IPS-18c (cell line): ENCODE measurements around the gene AKNA.

Source experiments
- H3K4me3 ChIP-seq: 2 replicates; pipeline ENCODE4 v1.7.0; 2013; ENCODE audit warnings: low read depth, mild to moderate bottlenecking, low read length, moderate library complexity; ENCODE audit not compliant: insufficient read depth
- H3K9me3 ChIP-seq: one replicate; pipeline ENCODE4 v1.6.1; 2013; ENCODE audit warnings: mild to moderate bottlenecking, low read length, moderate library complexity; ENCODE audit not compliant: control insufficient read depth, insufficient read depth

The AKNA gene

DNA sequence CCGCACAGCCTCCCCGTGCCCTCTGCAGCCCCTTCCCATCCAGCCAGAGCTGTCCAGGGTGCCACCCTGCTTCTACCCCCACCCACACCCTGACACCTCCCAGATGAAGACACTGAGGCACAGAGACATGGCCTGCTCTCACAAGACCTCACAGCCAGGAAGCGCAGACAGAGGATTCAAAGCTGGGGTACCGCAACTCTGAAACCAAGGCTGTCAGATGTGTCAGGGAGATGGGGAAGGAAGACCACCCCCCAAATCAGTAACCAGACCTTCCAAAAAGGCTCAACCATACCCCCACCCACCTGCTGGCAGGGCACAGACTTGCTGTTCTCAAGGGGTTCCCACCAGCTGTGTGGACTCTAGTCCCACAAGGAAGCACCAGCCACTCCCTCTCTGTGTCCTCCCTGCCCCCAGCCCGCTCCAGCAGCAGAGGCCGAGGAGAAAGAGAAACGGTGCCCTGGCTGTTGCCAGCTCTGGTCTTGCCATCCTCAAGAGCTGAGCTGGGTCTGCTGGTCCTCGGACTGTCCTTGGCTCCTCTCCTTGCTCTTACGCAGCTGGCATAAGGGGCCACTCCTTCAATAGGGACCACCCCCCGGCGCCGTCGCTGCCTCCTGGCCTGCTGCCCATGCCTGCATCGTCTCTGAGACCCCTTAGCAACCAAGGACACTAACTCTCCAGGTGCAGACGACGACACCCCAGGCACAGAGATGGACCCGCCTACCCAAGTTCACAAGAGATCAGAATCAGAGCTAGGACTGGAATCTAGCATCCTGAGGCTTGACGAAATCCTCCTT is 699 bp downstream of the AKNA start:
- Histone ChIP-seq H3K9me3 (no peaks in the 10 kb centered on the region), H3K4me3 (no peak overlapping the region)

DNA sequence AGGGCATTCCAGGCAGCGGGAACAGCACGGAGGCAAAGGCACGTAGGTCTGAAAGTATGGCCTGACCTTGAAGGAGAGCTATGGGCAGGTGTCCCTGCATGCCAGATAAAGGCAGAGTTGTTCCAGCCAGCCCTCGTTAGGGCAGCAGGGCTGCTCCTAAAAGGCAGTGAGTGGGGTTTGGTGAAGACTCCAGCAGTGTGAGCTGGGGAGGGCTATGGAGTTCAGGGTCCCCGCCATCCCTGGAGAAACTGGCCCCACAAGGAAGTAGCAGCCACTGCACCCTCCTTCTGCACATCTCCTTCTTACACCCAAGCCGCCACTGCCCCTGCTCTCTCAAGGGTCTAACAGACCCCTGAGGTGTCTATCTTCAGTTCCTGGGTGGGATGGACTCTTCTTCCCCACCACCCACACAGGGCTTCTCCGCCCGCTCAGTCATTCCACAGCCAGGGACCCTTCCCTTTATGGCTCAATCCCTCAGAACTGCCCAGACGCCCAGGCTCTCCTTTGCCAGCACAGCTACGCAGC is 1.4 kb downstream of the AKNA start:
- Histone ChIP-seq H3K9me3 (no peaks in the 10 kb centered on the region), H3K4me3 (no peak overlapping the region)

DNA sequence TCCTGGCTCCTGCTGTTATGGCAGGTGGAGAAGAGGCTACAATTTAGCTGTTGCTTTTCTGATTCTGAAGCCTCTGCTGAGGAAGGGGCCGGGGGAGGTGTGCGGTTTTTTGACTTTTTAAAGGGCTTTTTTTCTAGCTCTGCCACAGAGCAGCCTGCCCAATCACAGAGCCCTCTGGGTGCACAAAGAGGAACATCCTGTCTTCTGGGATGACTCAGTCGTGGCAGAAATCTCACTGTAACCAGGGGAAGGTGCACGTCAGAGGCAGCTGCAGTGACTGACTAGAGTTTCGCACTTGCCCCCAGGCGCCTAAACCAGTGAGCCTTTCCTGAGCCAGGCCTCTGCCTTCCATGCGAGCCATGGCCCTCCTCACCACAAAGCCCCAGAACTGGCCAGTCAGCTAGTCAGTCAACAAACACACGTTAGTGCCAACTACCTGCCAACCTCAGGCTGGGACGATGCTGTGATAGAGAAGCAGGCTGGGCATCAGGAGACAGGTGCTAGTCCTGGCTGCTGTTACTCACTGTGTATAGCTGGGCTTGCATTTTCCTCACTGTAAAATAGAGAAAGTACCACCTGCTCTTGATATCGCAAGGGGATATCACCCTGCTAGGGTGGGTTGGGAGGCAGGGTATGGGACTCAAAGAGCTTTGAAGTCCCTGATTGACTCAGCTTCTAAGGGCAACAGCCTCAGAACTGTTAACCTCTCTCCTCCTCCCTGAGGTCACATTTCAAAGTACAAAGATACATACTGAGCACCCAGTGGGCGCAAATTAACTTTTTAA is 2.2 kb downstream of the AKNA start:
- no peak overlapping the region for H3K4me3 ChIP-seq
- H3K9me3 ChIP-seq: no peaks in the 10 kb centered on the region

DNA sequence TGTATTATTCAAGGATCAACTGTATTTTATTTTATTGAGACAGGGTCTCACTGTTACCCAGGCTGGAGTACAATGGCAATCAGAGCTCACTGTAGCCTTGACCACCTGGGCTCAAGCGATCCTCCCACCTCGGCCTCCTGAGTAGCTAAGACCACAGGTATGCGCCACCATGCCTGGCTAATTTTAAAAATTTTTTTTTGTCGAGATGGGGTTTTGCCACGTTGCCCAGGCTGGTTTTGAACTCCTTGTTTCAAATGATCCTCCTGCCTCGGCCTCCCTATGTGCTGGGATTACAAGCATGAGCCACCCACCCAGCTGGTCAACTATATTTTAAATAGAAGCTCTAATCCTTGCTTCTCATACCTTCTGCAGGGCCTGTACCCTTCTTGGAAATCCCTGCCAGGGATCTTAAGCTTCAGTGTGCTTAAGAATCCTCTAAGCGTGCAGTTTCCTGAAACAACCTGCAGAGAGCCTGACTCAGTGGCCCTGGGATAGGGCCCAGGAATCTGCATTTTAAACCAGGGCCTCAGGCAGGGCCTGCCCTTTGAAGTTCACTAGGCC is 2.9 kb downstream of the AKNA start:
- Histone ChIP-seq H3K4me3 (no peak overlapping the region), H3K9me3 (no peaks in the 10 kb centered on the region)

DNA sequence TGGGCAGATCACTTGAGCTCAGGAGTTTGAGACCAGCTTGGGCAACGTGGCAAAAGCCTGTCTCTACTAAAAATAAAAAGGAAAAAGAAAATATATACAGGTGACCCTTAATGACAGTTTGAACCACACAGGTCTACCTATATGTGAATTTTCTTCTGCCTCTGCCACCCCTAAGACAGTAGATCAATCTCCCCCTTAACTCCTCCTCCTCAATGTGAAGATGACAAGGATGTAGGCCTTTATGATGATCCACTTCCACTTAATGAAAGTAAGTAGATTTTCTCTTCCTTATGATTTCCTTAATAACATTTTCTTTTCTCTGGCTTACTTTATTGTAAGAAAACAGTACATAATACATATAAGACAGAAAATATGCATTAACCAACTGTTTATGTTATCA is 3.4 kb downstream of the AKNA start:
- Histone ChIP-seq H3K9me3 (no peaks in the 10 kb centered on the region), H3K4me3 (no peak overlapping the region)

DNA sequence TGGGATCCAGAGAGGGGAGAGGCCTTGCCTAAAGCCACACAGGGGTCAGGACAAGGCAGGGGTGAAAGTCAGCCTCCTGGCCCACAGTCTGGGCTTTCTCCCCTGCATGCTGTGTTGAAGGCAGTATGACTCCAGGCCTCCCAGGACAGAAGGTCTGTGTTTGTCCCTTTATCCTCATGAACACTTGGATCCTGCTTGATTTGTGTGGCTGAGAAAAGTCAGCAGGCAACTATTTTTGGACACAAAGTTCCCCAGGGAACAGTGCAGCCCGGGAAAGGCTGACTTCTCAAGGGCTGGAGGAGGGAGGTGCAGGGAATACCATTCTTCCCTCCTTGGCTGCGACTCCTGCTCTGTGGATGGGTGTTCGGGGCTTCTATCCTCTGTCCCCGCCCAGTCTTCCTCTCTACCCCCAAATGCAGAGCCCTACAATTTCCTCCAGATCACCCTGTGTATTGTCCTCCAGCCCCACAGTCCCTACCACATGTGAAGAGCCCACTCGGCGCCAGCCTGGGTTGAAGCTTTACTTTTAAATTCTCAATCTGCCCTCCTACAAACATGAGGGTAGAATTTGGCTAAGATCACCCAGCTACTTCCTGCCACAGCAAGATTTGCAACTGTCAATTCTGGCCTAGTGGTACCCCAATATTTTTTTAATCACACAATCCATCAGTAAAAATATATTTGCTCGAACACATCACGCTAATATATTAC is 4.1 kb downstream of the AKNA start:
- no peak overlapping the region for H3K4me3 ChIP-seq

DNA sequence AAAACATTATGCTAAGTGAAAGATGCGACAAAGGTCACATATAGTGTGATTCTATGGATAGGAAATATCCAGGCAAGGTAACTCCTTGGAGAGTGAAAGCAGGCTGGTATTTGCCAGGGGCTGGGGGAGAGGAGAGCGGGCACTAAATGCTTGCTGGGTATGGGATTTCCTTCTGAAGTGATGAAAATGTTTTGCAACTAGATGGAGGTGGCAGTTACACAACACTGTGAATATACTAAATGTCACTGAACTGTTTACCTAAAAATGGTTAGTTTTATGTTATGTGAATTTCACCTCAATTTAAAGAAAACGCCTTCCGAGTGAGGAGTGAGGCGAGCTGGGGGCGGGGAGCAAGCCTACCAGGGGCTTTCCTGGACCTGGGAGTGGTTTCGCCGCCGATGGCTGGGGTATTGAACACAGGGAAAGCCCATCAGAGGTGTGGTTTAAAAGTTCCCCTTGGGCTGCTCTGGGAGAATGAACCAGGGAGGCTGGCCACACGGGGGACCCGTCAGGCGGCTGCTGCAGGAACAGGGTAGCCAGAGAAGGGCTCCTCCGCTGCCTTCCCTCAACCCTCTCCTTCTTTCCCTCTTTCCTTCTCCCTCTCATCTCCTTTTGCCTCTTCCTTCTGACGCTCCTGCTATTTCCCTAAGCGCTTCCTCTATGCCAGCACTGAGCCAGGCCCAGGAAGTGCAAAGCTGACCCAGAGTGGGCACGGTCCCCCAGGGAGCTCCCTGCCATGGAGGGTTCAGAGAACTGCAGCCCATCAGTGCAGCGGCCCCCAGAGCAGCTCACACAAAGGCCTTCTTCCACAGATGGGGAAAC is 4.9 kb downstream of the AKNA start:
- Histone ChIP-seq H3K4me3 (no peak overlapping the region), H3K9me3 (no peaks in the 10 kb centered on the region)

More for the DNA sequence above, 4.1 kb downstream of the AKNA start:
- H3K9me3 ChIP-seq: no peaks in the 10 kb centered on the region

DNA sequence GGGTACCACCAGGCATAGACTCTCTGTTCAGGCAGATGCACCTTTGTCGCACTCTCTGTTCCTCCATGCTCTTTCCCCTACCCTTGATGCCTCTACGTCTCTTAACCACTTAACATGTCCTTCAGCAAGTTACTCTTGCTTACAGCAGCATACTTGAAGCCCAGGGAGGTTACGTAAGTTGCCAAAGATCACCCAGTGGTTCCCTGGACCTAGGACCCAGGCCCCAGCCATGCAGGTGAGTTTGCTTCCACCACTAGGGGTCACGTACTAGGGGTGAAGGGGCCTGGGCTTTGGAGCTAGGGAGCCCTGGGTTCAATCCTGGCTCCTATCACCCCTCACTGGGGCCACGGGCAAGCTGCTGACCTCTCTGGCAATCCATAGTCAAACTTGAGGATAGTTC is 8.9 kb downstream of the AKNA start:
- Histone ChIP-seq H3K9me3 (no peaks in the 10 kb centered on the region), H3K4me3 (no peak overlapping the region)

DNA sequence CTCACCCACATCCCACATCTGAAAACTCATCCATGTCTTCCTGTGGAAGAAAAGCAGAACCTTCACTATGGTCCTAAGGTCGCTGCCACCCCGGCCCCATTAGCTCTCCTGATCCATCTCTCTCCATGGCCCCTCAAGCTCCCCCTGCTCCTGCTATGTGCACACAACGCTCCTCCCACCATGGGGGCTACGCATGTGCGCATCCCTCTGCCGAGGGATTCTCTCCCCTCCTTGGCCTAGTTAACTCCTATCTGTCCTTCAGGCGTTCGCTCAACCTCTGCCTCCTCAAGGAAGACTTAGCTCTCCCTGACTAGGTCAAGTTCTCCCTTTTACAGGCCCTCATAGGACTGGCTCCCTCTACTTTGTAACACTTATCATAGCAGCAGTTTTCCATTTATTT is 9.8 kb downstream of the AKNA start:
- H3K9me3 ChIP-seq: no peaks in the 10 kb centered on the region
- H3K4me3 ChIP-seq: no peak overlapping the region

DNA sequence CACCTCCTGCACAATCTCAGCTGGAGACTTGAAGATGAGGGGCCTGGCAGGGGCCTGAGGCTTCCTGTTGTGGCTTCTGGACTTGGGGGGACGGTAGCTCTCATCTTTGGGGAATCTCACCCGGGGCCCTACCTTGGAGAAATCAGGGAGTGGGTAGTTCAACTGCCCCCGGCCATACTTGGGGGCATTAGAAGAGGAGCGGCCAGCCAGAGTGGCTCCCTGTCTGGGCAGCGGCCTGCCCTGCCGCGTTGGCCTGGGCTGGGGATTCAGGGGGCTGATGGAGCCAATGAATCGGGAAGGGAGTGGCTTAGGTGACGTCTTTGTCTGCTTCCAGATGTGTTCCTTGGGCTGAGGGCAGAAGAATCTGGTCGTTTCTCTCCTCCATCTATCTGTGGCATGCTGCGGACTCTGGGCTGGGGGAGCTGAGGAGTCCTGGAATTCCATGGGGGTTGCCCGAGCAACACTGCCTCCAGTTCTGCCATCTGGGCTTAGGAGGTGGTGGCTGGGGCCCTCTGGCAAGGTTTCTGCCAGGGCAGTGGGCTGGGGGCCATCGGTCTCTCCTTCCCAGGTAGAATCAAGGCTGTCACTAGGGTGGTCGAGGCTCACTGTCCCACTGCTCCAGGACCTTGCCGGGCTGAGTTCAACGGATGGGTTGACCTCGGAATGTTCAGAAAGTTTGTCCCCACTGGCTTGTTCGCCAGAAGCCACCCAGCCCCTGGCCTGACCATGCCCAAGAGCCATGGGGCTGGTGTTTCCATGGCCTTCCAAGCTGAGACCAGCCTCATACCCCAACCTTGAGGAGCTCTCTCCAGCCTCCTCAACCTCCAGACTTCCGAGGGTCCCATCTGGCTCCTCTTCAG is 11.0 kb downstream of the AKNA start:
- no peak overlapping the region for H3K4me3 ChIP-seq
- H3K9me3 ChIP-seq: no peaks in the 10 kb centered on the region

DNA sequence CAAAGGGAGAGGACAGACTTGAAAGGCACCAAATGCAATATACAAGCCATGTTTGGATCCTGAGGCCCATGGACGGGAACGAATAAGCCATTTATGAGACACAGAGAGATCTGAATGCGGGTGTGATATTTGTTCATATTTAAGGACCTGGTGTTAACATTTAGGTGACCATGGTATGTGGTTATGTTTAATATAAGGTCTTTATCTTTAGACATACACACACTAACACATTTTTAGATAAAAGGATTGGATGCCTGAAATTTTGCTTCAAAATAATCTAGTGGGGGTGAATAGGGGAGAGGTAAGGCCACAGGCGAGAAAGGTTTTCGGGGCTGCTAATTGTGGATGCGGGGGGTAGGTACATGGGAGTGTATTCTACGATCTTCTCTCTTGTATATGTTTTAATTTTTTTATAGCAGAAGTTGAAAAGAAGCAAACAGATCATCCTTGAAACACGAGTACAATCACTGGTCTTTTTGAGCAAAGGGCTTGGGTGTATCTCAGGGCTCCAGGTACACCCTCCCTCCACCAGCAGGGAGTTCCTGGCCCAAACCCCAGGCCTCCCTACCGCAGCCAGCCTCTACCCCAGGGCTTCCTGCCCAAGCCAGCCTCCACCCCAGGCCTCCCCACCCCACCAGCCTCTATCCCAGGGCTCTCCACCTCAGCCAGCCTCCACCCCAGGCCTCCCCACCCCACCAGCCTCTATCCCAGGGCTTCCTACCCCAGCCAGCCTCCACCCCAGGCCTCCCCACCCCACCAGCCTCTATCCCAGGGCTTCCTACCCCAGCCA is 12.2 kb downstream of the AKNA start:
- no peak overlapping the region for H3K4me3 ChIP-seq

DNA sequence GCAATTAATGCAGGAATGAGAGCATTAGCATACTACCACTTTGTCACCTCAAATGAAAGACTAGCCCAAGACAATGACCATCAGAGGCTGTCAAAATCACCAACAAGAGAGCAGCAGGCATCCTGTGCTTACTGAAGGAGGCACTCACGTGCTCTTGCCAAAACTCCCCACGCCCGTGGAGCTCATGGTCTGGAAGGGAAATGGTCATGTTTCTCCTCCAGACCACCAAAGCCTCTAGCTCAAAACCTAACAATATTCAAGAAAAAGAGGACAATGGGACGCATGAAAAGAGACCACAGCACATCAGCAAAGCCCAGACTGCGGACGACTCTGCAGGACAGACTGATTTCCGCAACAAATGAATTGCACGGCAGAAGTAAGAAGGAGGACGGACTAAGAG is 12.8 kb downstream of the AKNA start:
- no peak overlapping the region; the same call in 1 of the 2 replicates for H3K4me3 ChIP-seq

More for the DNA sequence above, 12.2 kb downstream of the AKNA start:
- no peaks in the 10 kb centered on the region for H3K9me3 ChIP-seq

DNA sequence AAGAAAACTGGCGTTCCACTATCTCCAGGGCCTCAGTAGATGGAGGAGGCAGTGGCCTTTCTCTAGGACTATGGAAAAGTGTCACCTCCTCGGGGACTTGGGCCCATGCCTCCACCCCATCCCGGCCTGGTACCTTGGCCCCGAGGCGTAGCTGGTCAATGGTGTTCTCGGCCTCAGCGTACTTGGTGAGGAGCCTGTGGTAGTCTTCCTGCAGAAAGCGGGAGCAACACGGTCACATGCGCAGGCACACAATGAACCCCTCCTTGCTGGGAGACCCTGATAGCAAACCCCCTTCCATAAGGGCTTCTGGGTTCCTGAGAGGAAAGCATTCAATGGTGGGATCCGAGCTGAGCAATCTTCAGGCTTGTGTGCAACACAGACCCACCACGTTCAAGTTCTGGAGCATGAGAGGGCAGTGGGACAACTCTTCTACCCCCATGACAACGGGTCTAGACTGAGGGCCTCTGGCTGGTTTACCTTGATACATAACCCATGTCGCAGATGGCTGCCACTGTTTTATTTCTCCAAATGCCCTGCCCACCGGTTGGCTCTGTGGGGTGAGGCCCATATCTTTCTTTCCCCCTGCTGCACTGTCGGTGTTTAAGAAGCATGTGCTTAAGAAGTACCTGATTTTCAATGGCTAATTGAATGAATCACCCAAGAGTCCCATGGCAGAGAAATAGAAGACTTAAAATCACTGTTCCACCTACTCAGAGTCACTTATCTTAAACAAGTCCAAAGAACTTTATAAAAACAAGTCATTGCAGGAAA is 13.6 kb downstream of the AKNA start:
- H3K9me3 ChIP-seq: no peaks in the 10 kb centered on the region
- H3K4me3 ChIP-seq: no peak overlapping the region

More for the DNA sequence above, 12.8 kb downstream of the AKNA start:
- H3K9me3 ChIP-seq: no peaks in the 10 kb centered on the region

DNA sequence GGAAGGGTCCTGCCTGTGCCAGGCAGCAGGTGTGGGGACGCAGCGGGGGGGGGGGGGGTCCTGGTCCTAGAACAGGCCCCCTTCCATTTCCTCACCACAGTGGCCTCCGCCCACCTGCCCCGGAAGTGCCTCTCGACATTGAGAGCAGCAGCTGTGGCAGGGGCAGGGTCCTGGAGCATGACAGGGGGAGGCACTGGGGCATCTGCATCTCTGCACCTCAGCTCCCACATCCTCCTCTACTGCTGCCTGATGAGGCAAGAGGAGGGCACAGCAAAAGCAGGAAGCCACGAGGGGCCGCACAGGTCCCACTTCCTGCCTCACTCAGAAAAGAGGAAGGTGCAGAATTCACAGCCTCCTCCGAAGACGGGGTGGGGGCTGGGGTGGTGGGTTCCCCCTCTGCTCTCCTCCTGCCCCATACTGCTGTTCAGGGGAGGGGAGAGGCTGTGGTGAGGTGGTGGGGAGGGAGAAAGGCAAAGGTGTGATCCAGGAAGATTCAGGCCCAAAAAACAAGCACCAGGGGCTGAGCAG is 14.8 kb downstream of the AKNA start:
- Histone ChIP-seq H3K4me3 (no peak overlapping the region), H3K9me3 (no peaks in the 10 kb centered on the region)
